Activated CD4-positive, alpha-beta T cell treated with anti-CD3 and anti-CD28 coated beads, Interleukin-2, amount 50 U/mL, for 48 hours (primary cell): Measurements from ENCODE around the gene MBTPS1.

Source experiments
- DNase-seq, 2 experiments: peaks; one replicate each; pipeline ENCODE4 v3.0.0-alpha.2; 2020

MBTPS1 gene

DNA sequence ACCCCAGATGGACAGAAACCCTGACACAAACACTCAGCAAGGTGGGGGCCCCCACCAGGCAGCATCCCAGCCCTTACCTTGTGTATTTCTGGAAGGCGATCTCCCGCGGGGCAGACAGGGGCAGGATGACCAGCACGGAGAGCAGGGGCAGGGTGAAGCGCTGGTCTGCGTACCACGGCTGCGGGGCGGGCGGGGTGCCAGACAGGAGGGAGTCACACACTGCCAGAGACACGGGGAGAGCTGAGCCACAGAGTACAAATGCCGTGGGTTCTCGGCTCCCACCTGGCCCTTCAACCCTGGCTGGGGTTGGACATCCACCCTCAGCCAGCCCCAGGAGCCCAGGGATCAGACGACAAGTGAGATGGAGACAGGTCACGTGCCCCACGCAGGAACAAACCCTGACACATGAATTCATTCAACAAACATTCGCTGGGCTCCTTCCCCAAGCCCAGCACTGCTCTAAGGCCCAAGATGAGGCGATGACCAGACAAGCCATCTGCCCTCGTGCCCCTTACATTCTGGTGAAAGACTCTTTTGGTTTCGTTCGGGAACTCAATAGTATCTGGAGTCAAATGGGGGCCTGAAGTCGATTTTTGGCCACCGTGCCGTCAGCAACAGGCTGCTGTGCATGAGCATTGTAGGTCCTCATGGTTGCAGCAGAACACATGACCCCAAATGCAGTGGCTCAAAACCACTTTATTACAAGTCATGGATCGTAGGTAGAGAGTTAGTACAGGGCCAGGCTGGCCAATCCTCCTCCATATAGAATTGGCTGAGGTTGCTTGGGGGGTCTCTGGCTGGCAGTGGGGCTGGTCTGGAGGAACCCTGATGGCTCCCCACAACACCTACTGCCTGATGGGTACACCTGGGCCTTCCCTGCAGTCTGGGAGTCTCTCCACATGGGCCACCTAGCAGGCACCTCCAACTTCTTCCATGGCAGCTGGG is 83.2 kb downstream of the MBTPS1 start:
- DNase-seq: no peak

DNA sequence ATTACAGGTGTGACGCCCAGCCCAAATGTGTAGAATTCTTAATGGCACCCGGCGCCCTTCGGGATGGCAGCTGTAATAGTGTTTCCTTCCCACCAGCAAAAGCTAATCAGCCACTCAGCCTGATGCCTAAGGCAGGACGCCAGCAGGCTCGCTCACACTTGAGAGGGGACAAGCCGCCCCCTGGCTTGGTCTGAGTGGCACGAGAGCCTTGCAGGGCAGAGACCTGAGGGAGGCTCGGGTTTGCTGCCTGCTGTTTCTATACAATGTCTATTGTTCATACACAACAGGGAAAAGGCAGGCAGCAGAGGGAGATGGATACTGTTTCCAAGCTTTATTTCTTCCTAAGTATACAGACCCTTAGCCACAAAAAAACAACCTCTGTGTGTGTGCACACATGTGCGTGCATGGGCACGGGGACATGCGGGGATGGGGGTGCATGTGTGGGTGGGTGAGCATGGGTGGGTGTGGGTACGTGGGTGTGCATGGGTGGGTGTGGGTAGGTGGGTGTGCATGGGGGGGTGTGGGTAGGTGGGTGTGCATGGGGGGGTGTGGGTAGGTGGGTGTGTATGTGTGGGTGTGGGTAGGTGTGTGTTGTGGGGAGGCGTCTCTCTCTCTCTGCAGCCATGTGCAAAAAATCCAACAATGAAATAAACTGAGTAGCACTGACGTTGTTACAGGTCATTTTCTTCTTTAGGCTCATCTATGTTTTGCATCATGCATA is 84.1 kb downstream of the MBTPS1 start:
- no peak for DNase-seq

DNA sequence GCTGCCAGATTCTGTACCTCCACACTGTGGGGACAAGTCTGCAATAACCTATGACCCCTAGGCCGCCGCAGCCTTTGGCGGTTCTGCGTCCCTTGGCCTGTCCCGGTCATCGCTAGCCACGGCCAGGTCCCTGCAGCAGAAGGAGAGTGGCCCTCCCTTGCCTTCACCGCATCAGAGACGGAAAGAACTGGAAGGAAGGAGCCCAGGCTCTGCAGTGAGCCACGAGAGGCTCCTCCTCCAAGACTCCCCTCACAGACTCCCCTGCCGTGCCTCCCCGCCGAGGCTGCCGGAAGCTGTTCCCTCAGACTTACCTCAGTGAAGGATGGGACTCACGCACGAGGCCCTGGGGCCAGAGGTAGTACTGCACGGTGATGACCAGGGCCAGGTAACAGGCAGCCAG is 85.2 kb downstream of the MBTPS1 start:
- no peak for DNase-seq

DNA sequence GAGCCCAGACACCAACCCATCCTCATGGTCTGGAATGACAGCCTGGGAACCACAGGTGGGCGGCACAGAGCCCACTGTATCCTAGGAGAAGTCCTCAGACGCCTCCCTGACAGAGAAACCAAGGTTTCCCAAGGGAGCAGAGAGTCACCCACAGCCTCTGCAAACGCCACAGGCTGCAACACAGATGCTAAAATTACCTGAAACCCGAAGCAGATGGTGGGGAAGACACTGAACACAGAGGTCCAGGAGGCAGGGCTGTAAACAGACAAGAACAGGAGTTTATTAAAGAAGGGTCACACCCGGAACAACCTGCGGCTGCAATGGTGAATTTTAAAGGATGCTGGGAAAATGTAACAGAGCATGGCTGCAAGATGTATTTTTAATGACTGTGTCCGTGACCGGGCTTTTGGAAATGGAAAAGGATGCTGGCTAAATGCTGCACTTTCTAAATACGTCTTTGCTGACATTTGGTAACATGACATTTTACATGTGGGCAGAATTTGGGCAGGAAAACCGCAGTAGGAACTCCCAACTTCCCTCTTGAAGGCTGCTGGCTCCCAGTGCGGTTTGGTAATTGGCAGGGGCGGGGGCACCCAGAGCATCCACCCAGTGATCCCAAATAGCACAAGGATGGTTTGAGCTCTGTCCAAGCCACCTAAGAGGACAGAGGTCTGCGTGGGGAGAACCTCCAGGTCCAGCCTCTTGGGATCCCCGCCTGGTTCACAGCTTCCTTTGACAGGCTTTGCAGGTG is 87.3 kb downstream of the MBTPS1 start:
- DNase-seq: no peak

DNA sequence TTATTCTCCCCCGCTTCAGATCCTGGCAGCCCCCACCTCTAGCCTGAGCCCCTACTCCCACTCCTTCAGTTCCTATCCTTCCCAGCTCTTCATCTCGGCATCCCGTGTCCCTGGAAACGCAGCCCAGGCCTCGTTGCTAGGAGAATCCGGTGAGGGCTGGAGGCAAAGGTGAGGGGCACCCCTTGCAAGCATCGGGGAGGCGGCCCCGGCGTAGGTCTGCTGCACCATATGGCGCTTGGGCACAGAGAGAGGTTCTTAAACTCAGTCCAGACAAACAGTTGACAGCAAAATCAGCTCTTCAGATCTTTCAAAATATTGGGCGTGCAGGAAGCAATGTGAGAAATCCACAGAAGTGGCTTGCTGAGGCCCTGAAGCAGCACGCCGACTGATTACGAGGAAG is 89.1 kb downstream of the MBTPS1 start:
- DNase-seq: no peak

DNA sequence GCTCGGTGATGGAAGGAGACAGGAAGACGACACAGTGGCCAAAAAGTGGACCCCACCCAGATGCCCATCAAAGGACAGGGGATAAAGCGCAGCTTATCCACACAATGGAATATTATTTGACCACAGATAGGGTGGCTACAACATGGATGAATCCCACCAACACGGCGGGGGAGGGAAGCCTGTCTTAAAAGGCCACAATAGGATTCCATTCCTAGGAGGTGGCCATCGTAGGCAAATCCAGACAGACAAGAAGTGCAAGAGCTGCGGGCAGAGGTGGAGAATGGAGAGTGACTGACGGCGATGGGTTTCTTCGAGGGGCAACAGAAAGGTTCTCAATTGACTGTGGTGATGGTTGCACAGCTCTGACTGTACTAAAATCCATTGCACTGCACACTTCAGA is 90.1 kb downstream of the MBTPS1 start:
- DNase-seq: no peak

DNA sequence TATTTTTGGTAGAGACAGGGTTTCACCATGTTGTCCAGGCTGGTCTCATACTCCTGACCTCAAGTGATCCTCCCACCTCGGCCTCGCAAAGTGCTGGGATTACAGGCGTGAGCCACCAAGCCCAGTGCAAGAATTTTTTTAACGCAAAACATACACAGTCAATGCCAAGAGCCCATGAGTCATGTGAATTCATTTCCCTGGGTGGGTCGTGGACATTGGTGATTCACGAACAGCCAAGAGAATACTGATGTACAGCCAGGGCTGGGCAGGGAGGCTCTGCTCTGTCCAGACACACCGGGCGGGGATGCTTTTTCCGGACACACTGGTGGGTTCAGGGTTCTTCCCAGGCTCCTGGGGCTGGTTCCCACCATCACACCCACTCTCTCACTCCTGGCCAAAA is 91.9 kb downstream of the MBTPS1 start:
- DNase-seq: no peak

DNA sequence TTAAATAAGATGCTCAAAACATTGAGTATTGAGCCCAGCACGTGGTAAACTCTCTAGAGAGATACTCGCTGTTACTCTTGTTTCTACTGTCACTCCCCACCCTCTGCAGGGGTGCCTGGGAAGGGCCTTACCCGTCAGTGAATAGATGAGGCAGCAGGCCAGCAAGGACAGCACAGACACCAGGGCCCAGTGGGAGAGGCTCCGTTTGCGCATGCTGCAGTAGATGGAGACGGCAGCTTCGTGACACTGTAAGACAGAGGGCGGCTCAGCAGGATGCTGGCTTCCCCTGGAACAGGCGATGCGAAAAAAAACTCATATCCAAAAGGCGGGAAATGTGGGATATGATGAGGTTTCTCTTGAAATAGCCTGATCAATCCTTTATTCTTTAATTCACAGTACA is 94.1 kb downstream of the MBTPS1 start:
- DNase-seq: no peak

DNA sequence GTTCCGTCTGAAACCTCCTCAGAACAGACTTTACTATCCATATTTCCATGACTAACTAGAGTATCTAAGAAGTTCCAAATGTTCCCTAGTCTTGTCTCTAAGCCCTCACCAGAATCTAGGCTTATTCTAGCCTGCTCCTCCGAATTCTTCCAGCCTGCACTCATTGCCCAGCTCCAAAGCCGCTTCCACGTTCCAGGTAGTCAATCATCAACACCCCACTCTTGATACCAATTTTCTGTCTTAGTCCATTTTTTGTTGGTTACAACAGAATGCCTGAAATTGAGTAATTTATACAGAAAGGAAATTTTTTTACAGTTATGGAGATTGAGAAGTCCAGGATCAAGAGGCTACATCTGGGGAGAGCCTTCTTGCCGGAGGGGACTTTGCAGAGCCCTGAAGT is 95.3 kb downstream of the MBTPS1 start:
- DNase-seq: no peak

DNA sequence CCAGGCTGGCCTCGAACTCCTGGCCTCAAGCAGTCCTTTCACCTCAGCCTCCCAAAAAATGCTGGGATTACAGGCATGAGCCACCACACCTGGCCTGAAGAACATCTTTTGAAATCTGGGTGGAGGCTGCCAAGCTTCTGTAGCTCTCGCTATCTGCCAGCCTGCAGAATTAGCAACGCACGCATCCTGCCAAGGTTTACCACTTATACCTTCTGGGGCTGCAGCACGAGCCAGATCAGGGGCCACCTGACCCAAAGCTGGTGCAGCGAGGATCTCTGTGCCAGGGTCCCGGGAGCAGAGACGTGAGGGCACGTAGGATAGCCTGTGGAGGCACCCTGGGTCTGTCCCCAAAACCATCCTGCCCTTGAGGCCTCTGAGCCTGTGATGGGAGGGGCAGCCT is 96.4 kb downstream of the MBTPS1 start:
- no peak for DNase-seq

DNA sequence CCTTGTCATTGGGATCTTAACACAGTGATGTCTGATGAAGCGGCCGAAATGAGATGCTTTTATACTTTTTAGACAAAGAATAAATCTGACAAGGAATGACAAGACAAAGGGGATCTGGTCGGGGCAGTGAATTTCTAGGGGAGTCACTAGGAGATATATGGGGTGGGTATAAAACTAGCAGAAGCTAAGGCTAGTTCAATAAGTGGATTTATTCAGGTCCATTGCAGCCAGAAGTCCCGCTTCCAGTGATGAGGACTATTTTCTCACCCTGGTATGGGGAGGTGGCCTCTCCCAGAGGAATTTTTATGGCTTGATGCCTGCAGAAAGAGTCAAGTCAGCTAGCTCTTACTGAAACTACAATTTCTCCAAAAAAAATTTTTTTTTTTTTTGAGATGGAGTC is 98.0 kb downstream of the MBTPS1 start:
- no peak for DNase-seq

DNA sequence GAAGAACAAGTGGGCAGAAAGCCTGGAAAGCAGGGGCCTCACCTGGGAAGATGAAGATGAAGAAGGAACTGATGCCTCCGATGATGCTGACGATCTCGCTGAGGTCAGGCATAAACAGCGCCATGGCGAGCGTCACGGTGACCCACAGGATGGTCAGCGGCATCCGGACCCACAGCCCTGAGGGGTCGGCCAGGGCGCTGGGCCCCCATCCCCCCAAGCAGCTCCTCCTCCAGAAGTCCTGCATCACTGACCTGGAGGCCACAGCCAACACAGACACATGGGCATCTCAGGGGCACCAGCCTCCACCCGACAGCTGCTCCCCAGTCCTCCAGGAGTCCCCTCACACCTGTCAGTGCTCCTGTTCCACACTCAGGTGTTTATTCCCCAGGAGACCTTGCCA is 100.3 kb downstream of the MBTPS1 start:
- no peak for DNase-seq

DNA sequence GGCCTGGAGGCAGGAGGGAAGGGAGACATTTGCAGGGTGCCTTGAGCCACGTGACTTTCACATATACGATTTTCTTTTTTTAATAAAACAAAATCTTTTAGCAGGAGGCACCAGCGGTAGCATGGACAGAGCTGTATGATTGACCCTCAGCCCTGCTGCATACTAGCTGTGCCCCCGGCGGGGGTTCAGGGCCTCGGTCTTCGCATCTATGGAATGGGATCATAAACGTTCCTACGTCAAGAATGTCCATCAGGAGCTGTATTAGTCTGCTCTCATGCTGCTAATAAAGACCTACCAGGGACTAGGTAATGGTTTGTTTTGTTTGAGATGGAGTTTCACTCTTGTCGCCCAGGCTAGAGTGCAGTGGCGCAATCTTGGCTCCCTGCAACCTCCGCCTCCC is 101.3 kb downstream of the MBTPS1 start:
- DNase-seq: no peak

DNA sequence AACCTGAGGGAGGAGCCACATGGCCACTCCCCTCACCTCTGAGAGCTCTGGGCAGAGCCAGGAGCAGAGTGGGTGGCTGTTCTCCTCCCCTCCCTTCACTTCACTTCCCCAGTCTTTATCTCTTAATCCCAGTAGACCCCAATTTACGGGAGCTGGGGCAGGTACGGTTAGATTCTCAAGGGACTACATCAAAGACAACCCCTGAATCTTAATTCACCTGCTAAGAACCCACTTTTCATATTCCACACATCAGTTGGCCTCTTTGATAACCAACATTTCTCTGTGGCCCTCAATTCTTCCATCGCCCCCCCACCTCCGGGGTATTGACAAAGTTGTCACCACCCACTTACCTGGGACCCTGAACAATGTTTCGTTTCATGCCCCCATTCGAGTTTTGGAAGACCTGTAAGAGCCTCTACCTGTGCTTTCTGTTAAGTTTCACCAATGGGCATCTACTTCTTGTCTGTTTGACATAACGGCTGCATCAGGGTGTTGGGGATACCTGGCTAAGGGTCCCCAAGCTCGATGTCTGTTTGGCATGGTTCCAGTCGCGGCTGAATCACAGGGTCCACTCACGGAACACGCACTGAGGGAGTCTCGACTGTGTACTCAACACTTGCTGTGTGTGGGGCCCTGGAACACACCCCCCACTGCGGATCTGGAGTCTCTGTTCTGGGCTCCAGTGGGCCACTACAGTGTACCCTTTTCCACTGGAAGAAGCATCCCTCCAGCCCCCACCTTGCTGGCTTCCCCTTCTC is 102.0 kb downstream of the MBTPS1 start:
- no peak for DNase-seq

DNA sequence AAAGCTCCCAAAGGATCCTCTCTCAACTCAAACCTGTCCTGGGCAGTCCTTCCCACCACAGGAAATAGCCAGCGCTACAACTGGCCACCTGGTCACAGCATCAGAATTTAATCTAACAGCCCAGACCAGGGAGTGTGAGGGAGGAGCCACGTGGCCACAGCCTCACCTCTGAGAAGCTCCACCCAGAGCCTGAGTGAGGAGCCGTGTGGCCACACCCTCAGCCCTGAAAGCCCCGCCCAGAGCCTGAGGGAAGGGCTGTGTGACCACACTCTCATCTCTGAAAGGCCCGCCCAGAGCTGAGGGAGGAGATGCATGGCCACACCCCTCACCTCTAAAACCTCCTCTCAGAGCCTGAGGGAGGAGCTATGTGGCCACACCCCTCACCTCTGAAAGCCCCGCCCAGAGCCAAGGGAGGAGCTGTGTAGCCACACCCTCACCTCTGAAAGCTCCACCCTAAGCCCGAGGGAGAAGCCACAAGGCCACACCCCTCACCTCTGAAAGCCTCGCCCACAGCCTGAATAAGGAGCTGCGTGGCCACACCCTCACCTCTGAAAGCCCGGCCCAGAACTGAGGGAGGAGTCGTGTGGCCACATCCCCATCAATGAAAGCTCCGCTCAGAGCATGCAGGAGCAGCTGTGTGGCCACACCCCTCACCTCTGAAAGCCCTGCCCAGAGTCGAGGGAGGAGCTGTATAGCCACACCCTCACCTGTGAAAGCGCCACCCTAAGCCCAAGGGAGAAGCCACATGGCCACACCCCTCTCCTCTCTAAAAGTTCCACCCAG is 102.8 kb downstream of the MBTPS1 start:
- DNase-seq: peak; percentile 61 to 70

DNA sequence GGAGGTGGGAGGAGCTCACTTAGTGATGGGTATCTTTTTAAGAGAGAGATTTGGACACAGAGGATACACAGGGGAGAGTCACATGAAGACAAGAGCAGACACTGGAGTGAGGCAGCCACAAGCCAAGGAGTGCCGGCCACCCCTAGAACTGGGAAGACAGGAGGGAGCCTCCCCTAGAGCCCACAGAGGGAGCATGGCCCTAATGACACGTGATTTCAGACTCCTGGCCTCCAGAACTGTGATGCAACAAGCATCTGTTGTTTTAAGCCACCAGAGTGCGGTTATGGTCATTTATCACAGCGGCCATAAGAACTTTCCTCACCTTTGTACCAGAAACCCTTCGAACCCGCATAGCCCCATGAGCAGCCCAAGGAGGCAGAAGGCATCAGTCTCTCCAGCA is 107.5 kb downstream of the MBTPS1 start:
- DNase-seq: no peak

DNA sequence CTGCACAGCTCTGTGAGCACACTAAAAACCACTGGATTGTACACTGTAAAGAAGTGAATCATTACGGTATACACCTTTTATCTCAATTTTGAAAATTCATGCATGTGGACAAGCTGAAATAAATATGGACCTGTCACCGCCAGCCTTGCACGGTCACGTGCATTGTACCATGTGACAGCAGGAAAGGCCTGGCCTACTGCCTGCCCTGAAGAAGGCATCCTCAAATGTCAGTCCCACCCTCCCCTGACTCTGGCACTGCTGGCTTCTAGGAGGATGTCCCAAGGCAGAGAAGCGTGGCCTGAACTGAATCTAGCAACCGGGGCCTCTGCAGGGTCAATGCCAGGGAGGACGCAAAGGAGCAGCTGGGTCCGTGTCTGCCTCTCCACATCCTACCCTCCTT is 108.8 kb downstream of the MBTPS1 start:
- no peak for DNase-seq

DNA sequence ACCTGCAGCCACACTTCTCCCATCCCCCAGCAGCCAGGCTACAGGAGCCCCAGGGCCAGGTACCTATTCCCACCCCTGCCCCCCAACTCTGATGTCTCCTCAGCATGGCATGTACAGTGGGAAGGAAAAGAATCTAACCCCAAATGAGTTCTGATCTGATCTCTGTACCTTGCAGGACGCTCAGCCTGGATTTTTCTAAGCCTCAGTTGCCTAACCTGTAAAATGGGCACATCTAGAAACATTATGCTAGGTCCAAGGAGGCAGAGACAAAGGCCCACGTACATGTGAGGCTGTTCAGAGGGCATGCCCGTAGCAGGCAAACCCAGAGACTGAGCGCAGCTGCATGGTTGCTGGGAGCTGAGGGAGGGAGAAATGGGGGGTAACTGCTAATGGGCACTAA is 109.2 kb downstream of the MBTPS1 start:
- no peak for DNase-seq

DNA sequence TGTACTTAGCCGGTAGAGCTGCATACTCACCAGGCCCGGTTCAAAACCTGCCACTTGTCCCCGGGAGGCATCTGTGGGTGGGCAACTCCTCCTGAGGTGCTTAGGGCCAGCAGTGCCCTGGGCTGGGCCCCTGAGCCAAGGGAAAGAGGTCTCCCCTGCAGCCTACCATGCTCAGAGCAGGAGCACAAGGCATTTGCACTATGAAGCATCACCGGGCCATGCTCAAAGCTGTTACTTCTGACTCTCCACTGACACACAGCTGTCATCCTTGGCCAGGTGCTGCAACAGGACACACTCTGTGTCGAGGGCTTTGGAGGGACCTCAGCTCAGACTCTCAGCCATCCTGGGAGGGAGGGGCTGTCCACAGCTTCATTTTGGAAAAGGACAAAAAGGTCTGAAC is 111.4 kb downstream of the MBTPS1 start:
- no peak for DNase-seq

DNA sequence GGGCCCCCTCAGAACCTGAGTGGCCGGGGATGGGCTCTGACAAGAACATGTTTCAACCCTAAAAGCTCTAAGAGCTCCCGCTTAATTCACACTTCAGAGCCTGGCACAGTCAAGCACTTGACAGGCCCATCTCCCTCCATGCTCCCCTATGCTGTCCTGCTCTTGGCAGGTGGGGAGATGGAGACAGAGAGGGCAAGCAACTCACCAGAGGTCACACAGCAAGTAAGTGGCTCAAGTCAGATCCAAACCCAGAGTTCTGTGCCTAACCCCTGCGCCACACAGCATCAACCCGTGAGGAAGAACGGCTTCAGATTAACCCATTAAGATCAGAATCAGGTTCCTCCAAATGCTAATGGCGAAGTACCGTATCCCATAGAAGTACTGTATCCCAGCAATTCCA is 112.3 kb downstream of the MBTPS1 start:
- no peak for DNase-seq
